ENCODE data around the gene GADL1. TPM values are rescaled to one million over a fixed set of nuclear protein-coding genes. Genes with fewer than 3 reads are reported as not detected.

The GADL1 gene, protein sequence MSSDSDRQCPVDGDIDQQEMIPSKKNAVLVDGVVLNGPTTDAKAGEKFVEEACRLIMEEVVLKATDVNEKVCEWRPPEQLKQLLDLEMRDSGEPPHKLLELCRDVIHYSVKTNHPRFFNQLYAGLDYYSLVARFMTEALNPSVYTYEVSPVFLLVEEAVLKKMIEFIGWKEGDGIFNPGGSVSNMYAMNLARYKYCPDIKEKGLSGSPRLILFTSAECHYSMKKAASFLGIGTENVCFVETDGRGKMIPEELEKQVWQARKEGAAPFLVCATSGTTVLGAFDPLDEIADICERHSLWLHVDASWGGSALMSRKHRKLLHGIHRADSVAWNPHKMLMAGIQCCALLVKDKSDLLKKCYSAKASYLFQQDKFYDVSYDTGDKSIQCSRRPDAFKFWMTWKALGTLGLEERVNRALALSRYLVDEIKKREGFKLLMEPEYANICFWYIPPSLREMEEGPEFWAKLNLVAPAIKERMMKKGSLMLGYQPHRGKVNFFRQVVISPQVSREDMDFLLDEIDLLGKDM
- 0.18 TPM in 1 of 2 replicates, not detected in the other for total RNA-seq (ENCODE audit: low replicate concordance)

DNA sequence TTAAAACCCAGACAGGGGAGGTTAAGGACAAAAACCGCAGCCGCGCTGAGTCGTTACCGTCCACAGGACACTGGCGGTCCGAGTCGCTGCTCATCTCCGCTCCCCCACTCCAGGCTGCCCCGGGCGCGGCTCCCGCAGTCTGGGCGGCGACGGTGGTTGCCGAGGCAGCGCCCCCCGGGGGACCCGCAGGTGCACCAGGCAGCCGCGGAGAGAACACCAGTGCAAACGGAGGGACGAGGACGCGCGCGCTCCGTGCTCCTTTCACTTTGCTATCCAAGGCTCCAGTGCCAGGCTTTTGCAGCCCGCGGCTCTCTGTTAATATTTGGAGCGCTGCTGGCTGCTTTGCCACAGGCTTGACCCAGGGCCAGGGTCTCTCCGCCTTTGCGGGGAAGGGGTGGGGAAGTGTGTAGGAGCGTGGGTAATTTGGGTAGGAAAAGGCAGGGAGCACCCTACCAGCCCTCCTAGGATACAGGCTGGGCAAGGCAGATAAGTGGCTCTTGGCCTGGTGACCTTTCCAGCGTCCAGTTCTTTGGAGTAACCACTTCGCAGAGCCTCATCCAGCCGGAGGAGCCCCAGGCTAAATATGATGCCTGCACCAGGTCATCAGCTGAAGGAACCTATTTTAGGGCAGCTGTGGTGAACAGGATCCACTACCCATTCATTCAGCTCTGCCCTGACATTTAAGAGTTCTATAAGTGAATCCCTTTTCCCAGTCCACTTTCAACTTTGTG, at the start of gene GADL1:
Gene GADL1 (minus strand): TSS at position 141 of the 731 bp plus-strand sequence. CDS start 47 bp downstream, at position 94.
- TF ChIP-seq, protein P1, sequence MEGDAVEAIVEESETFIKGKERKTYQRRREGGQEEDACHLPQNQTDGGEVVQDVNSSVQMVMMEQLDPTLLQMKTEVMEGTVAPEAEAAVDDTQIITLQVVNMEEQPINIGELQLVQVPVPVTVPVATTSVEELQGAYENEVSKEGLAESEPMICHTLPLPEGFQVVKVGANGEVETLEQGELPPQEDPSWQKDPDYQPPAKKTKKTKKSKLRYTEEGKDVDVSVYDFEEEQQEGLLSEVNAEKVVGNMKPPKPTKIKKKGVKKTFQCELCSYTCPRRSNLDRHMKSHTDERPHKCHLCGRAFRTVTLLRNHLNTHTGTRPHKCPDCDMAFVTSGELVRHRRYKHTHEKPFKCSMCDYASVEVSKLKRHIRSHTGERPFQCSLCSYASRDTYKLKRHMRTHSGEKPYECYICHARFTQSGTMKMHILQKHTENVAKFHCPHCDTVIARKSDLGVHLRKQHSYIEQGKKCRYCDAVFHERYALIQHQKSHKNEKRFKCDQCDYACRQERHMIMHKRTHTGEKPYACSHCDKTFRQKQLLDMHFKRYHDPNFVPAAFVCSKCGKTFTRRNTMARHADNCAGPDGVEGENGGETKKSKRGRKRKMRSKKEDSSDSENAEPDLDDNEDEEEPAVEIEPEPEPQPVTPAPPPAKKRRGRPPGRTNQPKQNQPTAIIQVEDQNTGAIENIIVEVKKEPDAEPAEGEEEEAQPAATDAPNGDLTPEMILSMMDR (IDR thresholded peaks at IDR 0.05; ENCODE audit: insufficient read depth, low read length), result no peak
- DNase-seq (ENCODE audit: low read depth), result no peak
- H3K4me3 ChIP-seq (ENCODE audit: low read depth, low read length), result peak within 1 kb of the TSS; percentile 71

DNA sequence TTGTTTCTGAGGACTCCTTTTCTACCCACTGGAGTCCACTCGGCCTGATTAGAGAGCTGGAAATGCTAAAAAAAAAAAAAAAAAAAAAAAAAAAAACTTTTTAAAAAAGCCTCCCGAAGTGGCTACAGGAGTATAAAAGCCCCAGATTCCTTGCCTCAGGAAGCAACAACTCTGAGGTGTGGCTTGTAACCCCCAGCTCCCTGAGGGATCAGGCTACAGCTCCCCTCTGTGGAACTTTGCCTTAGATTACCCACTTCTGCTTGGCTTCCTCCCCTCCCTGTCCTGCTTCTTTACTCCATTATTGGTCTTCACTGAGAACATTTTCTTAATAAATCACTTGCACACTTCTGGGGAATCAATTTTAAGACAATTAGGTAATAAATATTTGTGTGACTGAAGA, 49.7 kb upstream of the GADL1 start:
- no peak for DNase-seq (ENCODE audit: low read depth)
- TF ChIP-seq, protein P1 (IDR thresholded peaks at IDR 0.05; ENCODE audit: insufficient read depth, low read length), result no peak
- H3K4me3 ChIP-seq (ENCODE audit: low read depth, low read length), result no peak overlapping the region

DNA sequence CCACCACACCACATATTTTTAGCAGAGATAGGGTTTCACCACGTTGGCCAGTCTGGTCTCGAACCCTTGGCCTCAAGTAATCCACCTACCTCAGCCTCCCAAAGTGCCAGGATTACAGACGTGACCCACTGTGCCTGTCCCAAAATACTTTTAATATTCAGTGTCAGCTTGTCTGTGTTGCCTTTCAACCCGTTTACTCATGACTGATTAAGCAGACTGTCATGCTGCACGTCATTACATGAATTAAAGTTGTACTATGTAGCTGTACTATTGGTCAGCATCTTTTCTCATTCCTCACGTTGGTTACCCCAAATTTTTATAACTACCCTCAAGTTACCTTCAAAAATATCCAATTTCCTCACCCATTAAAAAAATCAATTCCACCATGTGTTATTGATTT, 48.7 kb upstream of the GADL1 start:
- H3K4me3 ChIP-seq (ENCODE audit: low read depth, low read length), result no peak overlapping the region
- TF ChIP-seq, protein P1 (IDR thresholded peaks at IDR 0.05; ENCODE audit: insufficient read depth, low read length), result no peak
- no peak for DNase-seq (ENCODE audit: low read depth)

DNA sequence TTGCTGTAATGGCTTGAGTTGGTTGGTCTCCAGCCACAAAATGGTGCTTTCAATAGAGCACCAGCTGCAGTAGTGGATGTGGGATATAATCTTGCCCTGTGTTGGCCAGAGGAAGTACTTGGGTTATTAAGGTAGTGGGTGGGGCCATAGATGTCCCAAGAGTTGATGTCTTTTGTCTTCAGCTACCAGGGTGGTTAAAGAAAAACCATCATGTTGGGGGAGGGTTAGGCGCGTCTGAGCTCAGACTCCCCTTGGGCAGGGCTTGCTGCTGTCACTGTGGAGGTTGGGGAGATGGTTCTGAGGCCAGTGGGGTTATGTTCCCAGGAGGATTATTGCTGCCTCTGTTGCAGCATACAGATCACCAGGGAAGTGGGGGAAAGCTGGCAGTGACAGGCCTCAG, 46.9 kb upstream of the GADL1 start:
- TF ChIP-seq, protein P1 (IDR thresholded peaks at IDR 0.05; ENCODE audit: insufficient read depth, low read length), result no peak
- H3K4me3 ChIP-seq (ENCODE audit: low read depth, low read length), result no peak overlapping the region
- no peak for DNase-seq (ENCODE audit: low read depth)

DNA sequence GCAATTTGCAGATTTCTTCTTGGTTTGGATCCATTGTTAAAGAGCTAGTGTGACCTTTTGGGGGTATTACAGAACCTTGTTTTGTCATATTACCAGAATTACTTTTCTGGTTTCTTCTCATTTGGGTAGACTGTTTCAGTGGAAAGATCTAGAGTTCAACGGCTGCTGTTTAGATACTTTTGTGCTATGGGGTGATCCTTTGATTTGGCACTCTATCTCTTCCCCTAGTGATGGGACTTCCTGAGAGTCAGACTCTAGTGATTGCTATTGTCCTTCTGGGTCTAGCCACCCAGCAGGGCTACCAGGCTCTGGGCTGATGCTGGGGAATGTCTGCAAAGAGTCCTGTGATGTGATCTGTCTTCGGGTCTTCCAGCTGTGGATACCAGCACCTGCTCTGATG, 46.3 kb upstream of the GADL1 start:
- DNase-seq (ENCODE audit: low read depth), result no peak
- TF ChIP-seq, protein P1 (IDR thresholded peaks at IDR 0.05; ENCODE audit: insufficient read depth, low read length), result no peak
- H3K4me3 ChIP-seq (ENCODE audit: low read depth, low read length), result no peak overlapping the region

DNA sequence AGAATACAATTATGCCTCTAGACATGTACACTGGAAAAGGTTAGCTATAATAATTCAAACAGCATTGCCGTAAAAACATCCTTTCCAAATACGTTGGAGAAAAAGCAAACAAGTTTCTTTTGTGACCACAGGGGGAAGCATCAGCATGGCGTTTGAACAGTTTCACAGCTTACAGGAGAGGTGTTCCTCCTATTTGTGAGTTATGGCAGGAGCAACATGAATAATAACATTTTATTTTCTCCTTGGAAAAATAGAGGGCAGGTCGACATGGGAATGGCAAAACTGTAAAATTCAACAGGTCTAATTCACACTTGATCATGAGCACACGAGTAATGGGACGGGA, 39.7 kb upstream of the GADL1 start:
- DNase-seq (ENCODE audit: low read depth), result peak; percentile 86
- H3K4me3 ChIP-seq (ENCODE audit: low read depth, low read length), result no peak overlapping the region
- TF ChIP-seq, protein P1 (IDR thresholded peaks at IDR 0.05; ENCODE audit: insufficient read depth, low read length), result peak; percentile 79
